DND-41 (cell line): ENCODE data around the gene VPS54.

Source experiments
- ATAC-seq: fragments of 200-7000 bp; cut with Tn5 transposase; 3 replicates; pipeline ENCODE4 v1.9.1; 2021; ENCODE audit warnings: low read depth; ENCODE audit not compliant: insufficient read depth
- DNase-seq: peaks from one replicate; pipeline ENCODE4 v3.0.0-alpha.2; 2020
- H2AFZ ChIP-seq: 2 replicates; pipeline ENCODE4 v1.6.0; 2012; ENCODE audit warnings: low read depth, low read length
- H3K27ac ChIP-seq: 2 replicates; pipeline ENCODE4 v1.5.1; 2012; ENCODE audit warnings: low read length, inconsistent platforms
- H3K27me3 ChIP-seq: fragments of 200-600 bp; sonication (generic); 2 replicates; pipeline ENCODE4 v1.6.0; 2012; ENCODE audit warnings: low read length, mild to moderate bottlenecking, inconsistent platforms; ENCODE audit not compliant: insufficient read depth, poor library complexity
- H3K36me3 ChIP-seq: 2 replicates; pipeline ENCODE4 v1.5.1; 2012; ENCODE audit warnings: low read length, inconsistent platforms; ENCODE audit not compliant: insufficient read depth
- H3K4me1 ChIP-seq: 2 replicates; pipeline ENCODE4 v1.5.1; 2012; ENCODE audit warnings: mild to moderate bottlenecking, low read length; ENCODE audit not compliant: insufficient read depth
- H3K4me2 ChIP-seq: 2 replicates; pipeline ENCODE4 v1.6.0; 2012; ENCODE audit warnings: mild to moderate bottlenecking, moderate library complexity, low read length, inconsistent platforms; ENCODE audit not compliant: insufficient read depth
- H3K4me3 ChIP-seq, 2 experiments: fragments of 200-600 bp in 1 of 2; shearing (Covaris generic) in 1 of 2; 2 replicates each; pipeline ENCODE4 v1.5.1; 2012 to 2016; ENCODE audit warnings: inconsistent platforms in 2 of 2, low read length in 2 of 2, mild to moderate bottlenecking in 2 of 2, low read depth in 1 of 2, moderate library complexity in 1 of 2
- H3K79me2 ChIP-seq: 2 replicates; pipeline ENCODE4 v1.6.0; 2012; ENCODE audit warnings: low read length, inconsistent platforms; ENCODE audit not compliant: insufficient read depth
- H3K9ac ChIP-seq: 2 replicates; pipeline ENCODE4 v1.6.0; 2012; ENCODE audit warnings: low read depth, mild to moderate bottlenecking, inconsistent platforms, low read length, moderate library complexity
- H3K9me3 ChIP-seq: 2 replicates; pipeline ENCODE4 v1.5.1; 2012; ENCODE audit warnings: low read length, moderate library complexity, mild to moderate bottlenecking, inconsistent platforms; ENCODE audit not compliant: insufficient read depth, severe bottlenecking
- H4K20me1 ChIP-seq: 2 replicates; pipeline ENCODE4 v1.6.0; 2012; ENCODE audit warnings: low read length; ENCODE audit not compliant: insufficient read depth
- EZH2 ChIP-seq: IDR thresholded peaks from 3 replicates; pipeline ENCODE4 v1.6.1; 2012; ENCODE audit warnings: borderline replicate concordance, low read depth, mild to moderate bottlenecking, moderate library complexity, low read length, inconsistent platforms; ENCODE audit not compliant: severe bottlenecking
- TF ChIP-seq, protein P1 (sequence below): IDR thresholded peaks from 2 replicates; pipeline ENCODE4 v1.5.1; 2012; ENCODE audit warnings: borderline replicate concordance, low read length, moderate library complexity, mild to moderate bottlenecking; ENCODE audit not compliant: poor library complexity, severe bottlenecking; ENCODE audit errors: extremely low read depth

The VPS54 gene

DNA sequence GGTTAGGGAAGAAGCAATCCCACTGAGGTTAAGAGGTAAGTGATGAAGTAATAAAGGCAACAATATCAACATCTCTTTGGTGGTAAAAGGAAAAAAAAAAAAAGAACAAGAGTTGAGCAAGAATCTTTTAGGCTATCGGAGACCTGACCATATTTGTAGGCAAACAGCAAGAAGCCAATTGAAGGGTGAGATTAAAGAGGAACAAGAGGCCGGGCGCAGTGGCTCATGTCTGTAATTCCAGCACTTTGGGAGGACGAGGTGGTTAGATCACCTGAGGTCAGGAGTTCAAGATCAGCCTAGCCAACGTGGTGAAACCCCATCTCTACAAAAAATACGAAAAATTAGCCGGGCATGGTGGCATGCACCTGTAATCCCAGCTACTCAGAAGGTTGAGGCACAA is 11.3 kb downstream of the VPS54 start:
- Histone ChIP-seq H3K4me1 (no peaks in the 10 kb centered on the region), H2AFZ (no peak overlapping the region), H3K4me2 (no peak overlapping the region), H3K9ac (no peak overlapping the region), H3K4me3 (no peak overlapping the region), H3K27me3 (no peaks in the 10 kb centered on the region), H3K27ac (no peak overlapping the region), H3K36me3 (no peaks in the 10 kb centered on the region), H3K9me3 (no peaks in the 10 kb centered on the region), H3K79me2 (peaks cover 69% of the 10 kb centered on the region), H4K20me1 (no peaks in the 10 kb centered on the region; the same call in 1 of the 2 replicates)
- DNase-seq (no peak), ATAC-seq (no peak)
- no peak for TF ChIP-seq EZH2
- TF ChIP-seq, protein P1, sequence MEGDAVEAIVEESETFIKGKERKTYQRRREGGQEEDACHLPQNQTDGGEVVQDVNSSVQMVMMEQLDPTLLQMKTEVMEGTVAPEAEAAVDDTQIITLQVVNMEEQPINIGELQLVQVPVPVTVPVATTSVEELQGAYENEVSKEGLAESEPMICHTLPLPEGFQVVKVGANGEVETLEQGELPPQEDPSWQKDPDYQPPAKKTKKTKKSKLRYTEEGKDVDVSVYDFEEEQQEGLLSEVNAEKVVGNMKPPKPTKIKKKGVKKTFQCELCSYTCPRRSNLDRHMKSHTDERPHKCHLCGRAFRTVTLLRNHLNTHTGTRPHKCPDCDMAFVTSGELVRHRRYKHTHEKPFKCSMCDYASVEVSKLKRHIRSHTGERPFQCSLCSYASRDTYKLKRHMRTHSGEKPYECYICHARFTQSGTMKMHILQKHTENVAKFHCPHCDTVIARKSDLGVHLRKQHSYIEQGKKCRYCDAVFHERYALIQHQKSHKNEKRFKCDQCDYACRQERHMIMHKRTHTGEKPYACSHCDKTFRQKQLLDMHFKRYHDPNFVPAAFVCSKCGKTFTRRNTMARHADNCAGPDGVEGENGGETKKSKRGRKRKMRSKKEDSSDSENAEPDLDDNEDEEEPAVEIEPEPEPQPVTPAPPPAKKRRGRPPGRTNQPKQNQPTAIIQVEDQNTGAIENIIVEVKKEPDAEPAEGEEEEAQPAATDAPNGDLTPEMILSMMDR = no peak

DNA sequence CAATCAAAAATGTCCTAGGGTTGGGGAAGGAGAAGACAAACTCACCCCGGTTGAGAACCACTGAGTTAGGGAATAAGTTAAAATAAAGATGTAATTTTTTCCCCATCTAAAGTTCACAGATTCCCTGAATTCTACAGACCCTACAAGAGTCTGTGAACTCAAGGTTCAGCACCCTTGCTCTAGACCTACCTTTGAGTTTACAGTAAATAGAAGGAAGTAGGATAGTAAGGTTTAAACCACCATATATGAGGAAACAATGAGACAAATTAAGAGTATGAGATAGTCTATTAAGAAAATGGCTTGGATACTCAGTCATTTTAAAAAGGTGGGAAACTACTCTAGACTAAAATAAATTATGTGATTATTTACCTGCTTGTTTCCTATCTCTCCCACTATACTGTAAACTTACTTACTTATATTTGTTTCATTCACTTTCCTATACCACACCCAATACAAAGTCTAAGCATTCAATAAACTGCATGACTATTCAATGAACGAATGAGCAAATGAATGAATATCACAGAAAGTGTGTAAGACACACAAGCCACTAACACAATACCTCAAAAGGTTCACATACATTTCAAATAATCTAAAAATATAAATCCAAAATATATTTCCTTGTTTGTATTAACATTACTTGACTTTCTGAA is 13.4 kb downstream of the VPS54 start:
- no peak overlapping the region for H3K4me2 ChIP-seq
- DNase-seq (no peak), ATAC-seq (no peak)
- H3K27ac ChIP-seq = no peak overlapping the region
- no peak overlapping the region for H3K9ac ChIP-seq
- peaks cover 6% of the 10 kb centered on the region for H4K20me1 ChIP-seq
- no peaks in the 10 kb centered on the region for H3K4me1 ChIP-seq
- no peak overlapping the region for H3K4me3 ChIP-seq
- TF ChIP-seq EZH2 = no peak
- TF ChIP-seq, protein P1 = no peak
- H3K27me3 ChIP-seq = no peaks in the 10 kb centered on the region
- no peak overlapping the region for H2AFZ ChIP-seq
- no peaks in the 10 kb centered on the region for H3K9me3 ChIP-seq
- peaks cover 67% of the 10 kb centered on the region for H3K79me2 ChIP-seq
- 0 out of 2 replicates have a peak, but pooled peaks cover 4% of the 10 kb centered on the region for H3K36me3 ChIP-seq

DNA sequence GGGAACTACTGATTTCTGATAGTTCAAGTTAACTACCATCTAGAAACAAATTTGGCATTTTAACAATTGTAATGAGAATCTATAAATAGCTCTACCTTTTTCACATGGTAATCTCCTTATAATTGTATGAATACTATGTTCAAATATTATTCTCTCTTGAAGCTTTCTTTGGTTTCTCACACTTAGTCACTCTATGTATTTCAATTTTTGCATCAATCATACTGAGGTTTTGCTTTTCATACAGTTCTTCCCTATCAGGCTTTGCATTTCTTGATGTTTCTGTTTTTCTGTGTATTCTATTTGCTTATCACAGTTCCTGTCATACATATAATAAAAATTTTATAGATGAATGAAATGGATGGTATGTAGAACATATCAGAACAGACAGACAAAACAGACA is 16.0 kb downstream of the VPS54 start:
- no peaks in the 10 kb centered on the region for H3K27me3 ChIP-seq
- no peak for ATAC-seq
- no peak overlapping the region for H2AFZ ChIP-seq
- no peaks in the 10 kb centered on the region for H3K4me1 ChIP-seq
- H3K36me3 ChIP-seq = 0 out of 2 replicates have a peak, but pooled peaks cover 4% of the 10 kb centered on the region
- H3K79me2 ChIP-seq = peaks cover 47% of the 10 kb centered on the region
- H3K9ac ChIP-seq = no peak overlapping the region
- peaks cover 8% of the 10 kb centered on the region for H4K20me1 ChIP-seq
- H3K4me3 ChIP-seq = no peak overlapping the region
- TF ChIP-seq EZH2 = no peak
- TF ChIP-seq, protein P1 = no peak
- H3K9me3 ChIP-seq = no peaks in the 10 kb centered on the region
- DNase-seq = no peak
- no peak overlapping the region for H3K4me2 ChIP-seq
- no peak overlapping the region for H3K27ac ChIP-seq
